GM19035 (cell line): ENCODE data around the gene ENTR1.
"Not testable (repeated sequence)": the region's sequence is repeated elsewhere in the genome, so short reads cannot be mapped to it uniquely, and the experiment has no call there.

Experiments used
- ATAC-seq: cut with Tn5 transposase; IDR thresholded peaks from one replicate; pipeline ENCODE4 v1.9.1; 2021; ENCODE audit not compliant: unreplicated experiment

The ENTR1 gene

GRCh38 chr9:136438548-136439480 is 28.4 kb upstream of the ENTR1 start:
- ATAC-seq = peak; percentile 42

- no peak for ATAC-seq
These were observed 27.6 kb upstream of the ENTR1 start for GRCh38 chr9:136437839-136438547.

- ATAC-seq = no peak
These were observed 27.0 kb upstream of the ENTR1 start for GRCh38 chr9:136437430-136437829.

- no peak for ATAC-seq
These were observed 25.7 kb upstream of the ENTR1 start for GRCh38 chr9:136436055-136436634.

- no peak for ATAC-seq
These were observed 24.3 kb upstream of the ENTR1 start for GRCh38 chr9:136434580-136435169.

GRCh38 chr9:136433849-136434579 is 23.6 kb upstream of the ENTR1 start:
- ATAC-seq = no peak

GRCh38 chr9:136433043-136433715 is 22.8 kb upstream of the ENTR1 start:
- ATAC-seq = no peak

- no peak for ATAC-seq
These were observed 22.2 kb upstream of the ENTR1 start for GRCh38 chr9:136432591-136432990.

- ATAC-seq = no peak
These were observed 21.5 kb upstream of the ENTR1 start for GRCh38 chr9:136431782-136432350.

- ATAC-seq = no peak
These were observed 20.3 kb upstream of the ENTR1 start for GRCh38 chr9:136430588-136431234.

- ATAC-seq = no peak
These were observed 19.5 kb upstream of the ENTR1 start for GRCh38 chr9:136429683-136430491.

- no peak for ATAC-seq
These were observed 18.7 kb upstream of the ENTR1 start for GRCh38 chr9:136429075-136429628.

- ATAC-seq = no peak
These were observed 16.4 kb upstream of the ENTR1 start for GRCh38 chr9:136426787-136427186.

- ATAC-seq = not testable (repeated sequence)
These were observed 15.0 kb upstream of the ENTR1 start for GRCh38 chr9:136425367-136425766.

GRCh38 chr9:136424750-136425362 is 14.4 kb upstream of the ENTR1 start:
- no peak for ATAC-seq

- ATAC-seq = no peak
These were observed 13.2 kb upstream of the ENTR1 start for GRCh38 chr9:136423432-136424146.

- no peak for ATAC-seq
These were observed 12.5 kb upstream of the ENTR1 start for GRCh38 chr9:136422876-136423275.
